Mesendoderm (in vitro differentiated cells): ENCODE measurements around the gene SNX24.

ENCODE experiments used
- DNase-seq: peaks from one replicate; pipeline ENCODE4 v3.0.0; 2013
- H2AK5ac ChIP-seq: 2 replicates; pipeline ENCODE4 v1.6.1; 2013; ENCODE audit warnings: low read length, inconsistent platforms
- H2BK120ac ChIP-seq: 2 replicates; pipeline ENCODE4 v1.6.1; 2013; ENCODE audit warnings: low read depth, mild to moderate bottlenecking, low read length, moderate library complexity, mixed read lengths
- H2BK15ac ChIP-seq: replicated peaks from 2 replicates; pipeline ENCODE4 v1.6.1; 2013; ENCODE audit warnings: low read depth, mild to moderate bottlenecking, moderate library complexity
- H2BK5ac ChIP-seq: 2 replicates; pipeline ENCODE4 v1.6.1; 2013; ENCODE audit warnings: low read length, inconsistent platforms
- H3K18ac ChIP-seq: 2 replicates; pipeline ENCODE4 v1.6.1; 2013; ENCODE audit warnings: mild to moderate bottlenecking, low read length, mixed read lengths
- H3K23ac ChIP-seq: one replicate; pipeline ENCODE4 v1.6.1; 2013; ENCODE audit warnings: low read length
- H3K27ac ChIP-seq: 2 replicates; pipeline ENCODE4 v1.5.1; 2013; ENCODE audit warnings: low read depth, mild to moderate bottlenecking, inconsistent platforms, low read length, moderate library complexity
- H3K27me3 ChIP-seq: 2 replicates; pipeline ENCODE4 v1.6.1; 2013; ENCODE audit warnings: low read length, control low read depth, mild to moderate bottlenecking, inconsistent platforms; ENCODE audit not compliant: insufficient read depth, poor library complexity
- H3K36me3 ChIP-seq: 2 replicates; pipeline ENCODE4 v1.6.1; 2013; ENCODE audit warnings: low read length, inconsistent platforms; ENCODE audit not compliant: control insufficient read depth, insufficient read depth
- H3K4ac ChIP-seq: one replicate; pipeline ENCODE4 v1.6.1; 2013; ENCODE audit warnings: low read depth, mild to moderate bottlenecking, low read length, moderate library complexity
- H3K4me1 ChIP-seq: 2 replicates; pipeline ENCODE4 v1.6.1; 2013; ENCODE audit warnings: low read depth, low read length, inconsistent platforms; ENCODE audit not compliant: control insufficient read depth
- H3K4me2 ChIP-seq: 2 replicates; pipeline ENCODE4 v1.6.1; 2013; ENCODE audit warnings: low read length
- H3K4me3 ChIP-seq: 2 replicates; pipeline ENCODE4 v1.5.1; 2013; ENCODE audit warnings: mild to moderate bottlenecking, low read length
- H3K56ac ChIP-seq: one replicate; pipeline ENCODE4 v1.6.1; 2013; ENCODE audit warnings: low read length
- H3K79me1 ChIP-seq: 2 replicates; pipeline ENCODE4 v1.6.1; 2013; ENCODE audit warnings: low read length, inconsistent platforms
- H3K79me2 ChIP-seq: 2 replicates; pipeline ENCODE4 v1.6.1; 2013; ENCODE audit warnings: mild to moderate bottlenecking, low read length; ENCODE audit not compliant: control insufficient read depth, insufficient read depth
- H3K9ac ChIP-seq: 2 replicates; pipeline ENCODE4 v1.6.1; 2013; ENCODE audit warnings: low read length, inconsistent platforms
- H4K5ac ChIP-seq: one replicate; pipeline ENCODE4 v1.6.1; 2013; ENCODE audit warnings: low read length
- H4K8ac ChIP-seq: one replicate; pipeline ENCODE4 v1.6.1; 2013; ENCODE audit warnings: low read depth, mild to moderate bottlenecking, control low read depth, low read length, moderate library complexity
- WGBS: extraction: QIAGEN DNeasy Blood & Tissue Kit; methylation state at CpG from one replicate; pipeline ENCODE4 v1.1.7; 2013; ENCODE audit warnings: low lambda C conversion rate, missing lambda C conversion rate; ENCODE audit not compliant: insufficient coverage; ENCODE audit errors: extremely low coverage; 5-methylcytosine and 5-hydroxymethylcytosine counted together

Gene SNX24

GRCh38 chr5:122944051-122944450 is 98.6 kb downstream of the SNX24 start:
- no peaks in the 10 kb centered on the region for H3K79me2 ChIP-seq
- no peaks in the 10 kb centered on the region for H3K4me1 ChIP-seq
- H3K4me3 ChIP-seq: no peak overlapping the region
- H3K79me1 ChIP-seq: no peaks in the 10 kb centered on the region
- no peak overlapping the region for H3K18ac ChIP-seq
- H3K56ac ChIP-seq: no peak overlapping the region
- DNase-seq: no peak
- H4K5ac ChIP-seq: no peak overlapping the region
- no peak overlapping the region for H2BK5ac ChIP-seq
- H2BK120ac ChIP-seq: no peak overlapping the region
- no peak overlapping the region for H2BK15ac ChIP-seq
- no peaks in the 10 kb centered on the region for H3K27me3 ChIP-seq
- H4K8ac ChIP-seq: no peak overlapping the region
- no CpG with 5 or more reads among the region's 1 CpG for WGBS
- no peak overlapping the region for H3K4me2 ChIP-seq
- H3K27ac ChIP-seq: no peak overlapping the region
- no peak overlapping the region for H3K9ac ChIP-seq
- no peaks in the 10 kb centered on the region for H3K36me3 ChIP-seq
- H2AK5ac ChIP-seq: no peak overlapping the region
- H3K23ac ChIP-seq: no peak overlapping the region
- H3K4ac ChIP-seq: no peak overlapping the region

GRCh38 chr5:122947372-122947771 is 102.0 kb downstream of the SNX24 start:
- no peaks in the 10 kb centered on the region for H3K36me3 ChIP-seq
- H3K27ac ChIP-seq: no peak overlapping the region

GRCh38 chr5:122947772-122948171 is 102.4 kb downstream of the SNX24 start:
- H3K4me2 ChIP-seq: no peak overlapping the region
- H2AK5ac ChIP-seq: no peak overlapping the region
- H3K9ac ChIP-seq: no peak overlapping the region
- no peaks in the 10 kb centered on the region for H3K79me1 ChIP-seq
- H3K56ac ChIP-seq: no peak overlapping the region
- H3K79me2 ChIP-seq: no peaks in the 10 kb centered on the region
- no peak overlapping the region for H2BK5ac ChIP-seq
- DNase-seq: peak; percentile 56
- no peak overlapping the region for H3K27ac ChIP-seq
- H4K8ac ChIP-seq: no peak overlapping the region
- H2BK15ac ChIP-seq: no peak overlapping the region
- no peaks in the 10 kb centered on the region for H3K36me3 ChIP-seq
- H3K23ac ChIP-seq: no peak overlapping the region
- no peaks in the 10 kb centered on the region for H3K4me1 ChIP-seq
- no peak overlapping the region for H3K18ac ChIP-seq
- WGBS: no CpG with 5 or more reads among the region's 3 CpGs
- H3K27me3 ChIP-seq: no peaks in the 10 kb centered on the region
- H4K5ac ChIP-seq: no peak overlapping the region
- no peak overlapping the region for H3K4me3 ChIP-seq
- no peak overlapping the region for H3K4ac ChIP-seq
- no peak overlapping the region for H2BK120ac ChIP-seq

More at GRCh38 chr5:122947372-122947771, 102.0 kb downstream of the SNX24 start:
- no peak overlapping the region for H3K9ac ChIP-seq
- WGBS: no CpG with 5 or more reads among the region's 1 CpG
- DNase-seq: no peak
- no peak overlapping the region for H3K18ac ChIP-seq
- H4K8ac ChIP-seq: no peak overlapping the region
- H3K79me2 ChIP-seq: no peaks in the 10 kb centered on the region
- no peak overlapping the region for H3K4me2 ChIP-seq
- H2BK120ac ChIP-seq: no peak overlapping the region
- H3K56ac ChIP-seq: no peak overlapping the region
- no peak overlapping the region for H3K4me3 ChIP-seq
- H2AK5ac ChIP-seq: no peak overlapping the region
- H4K5ac ChIP-seq: no peak overlapping the region
- H3K79me1 ChIP-seq: no peaks in the 10 kb centered on the region
- no peak overlapping the region for H3K23ac ChIP-seq
- no peaks in the 10 kb centered on the region for H3K4me1 ChIP-seq
- no peak overlapping the region for H2BK15ac ChIP-seq
- H3K4ac ChIP-seq: no peak overlapping the region
- no peaks in the 10 kb centered on the region for H3K27me3 ChIP-seq
- H2BK5ac ChIP-seq: no peak overlapping the region

GRCh38 chr5:122948319-122948718 is 102.9 kb downstream of the SNX24 start:
- no CpG with 5 or more reads among the region's 2 CpGs for WGBS
- Histone ChIP-seq H4K5ac (no peak overlapping the region), H2BK5ac (no peak overlapping the region), H2BK120ac (no peak overlapping the region), H3K4ac (no peak overlapping the region), H3K79me1 (no peaks in the 10 kb centered on the region), H4K8ac (no peak overlapping the region), H2BK15ac (no peak overlapping the region), H3K9ac (no peak overlapping the region), H3K56ac (no peak overlapping the region), H3K4me2 (no peak overlapping the region), H3K27ac (no peak overlapping the region), H3K4me3 (no peak overlapping the region), H2AK5ac (no peak overlapping the region), H3K4me1 (no peaks in the 10 kb centered on the region), H3K23ac (no peak overlapping the region), H3K18ac (no peak overlapping the region), H3K36me3 (no peaks in the 10 kb centered on the region), H3K79me2 (no peaks in the 10 kb centered on the region), H3K27me3 (no peaks in the 10 kb centered on the region)
- no peak for DNase-seq

- Histone ChIP-seq H3K79me1 (no peaks in the 10 kb centered on the region), H3K79me2 (no peaks in the 10 kb centered on the region), H3K27me3 (no peaks in the 10 kb centered on the region), H3K4me2 (no peak overlapping the region), H4K8ac (no peak overlapping the region), H3K23ac (no peak overlapping the region), H2AK5ac (no peak overlapping the region), H2BK15ac (no peak overlapping the region), H3K4ac (no peak overlapping the region), H3K56ac (no peak overlapping the region), H3K9ac (no peak overlapping the region), H4K5ac (no peak overlapping the region), H3K36me3 (no peaks in the 10 kb centered on the region), H3K18ac (no peak overlapping the region), H3K4me3 (no peak overlapping the region), H2BK120ac (no peak overlapping the region), H3K4me1 (no peaks in the 10 kb centered on the region), H3K27ac (no peak overlapping the region), H2BK5ac (no peak overlapping the region)
- no CpG with 5 or more reads among the region's 8 CpGs for WGBS
- no peak for DNase-seq
Measured at GRCh38 chr5:122951658-122952057, 106.2 kb downstream of the SNX24 start.

- Histone ChIP-seq H2BK5ac (no peak overlapping the region), H4K5ac (no peak overlapping the region), H2AK5ac (no peak overlapping the region), H4K8ac (no peak overlapping the region), H3K4me3 (no peak overlapping the region), H3K27ac (no peak overlapping the region), H3K27me3 (no peaks in the 10 kb centered on the region), H3K4ac (no peak overlapping the region), H3K79me1 (no peaks in the 10 kb centered on the region), H3K36me3 (no peaks in the 10 kb centered on the region), H3K4me1 (no peaks in the 10 kb centered on the region), H3K79me2 (no peaks in the 10 kb centered on the region), H2BK15ac (no peak overlapping the region), H2BK120ac (no peak overlapping the region), H3K4me2 (no peak overlapping the region), H3K56ac (no peak overlapping the region), H3K9ac (no peak overlapping the region), H3K18ac (no peak overlapping the region), H3K23ac (no peak overlapping the region)
- DNase-seq: no peak
Measured at GRCh38 chr5:122954719-122955118, 109.3 kb downstream of the SNX24 start.
